Activated T-cell treated with anti-CD3 and anti-CD28 coated beads for 4 hours (primary cell): ENCODE data around the gene XRCC4.

Experiments used
- DNase-seq: peaks from one replicate; pipeline ENCODE4 v3.0.0-alpha.2; 2020

The XRCC4 gene

DNA sequence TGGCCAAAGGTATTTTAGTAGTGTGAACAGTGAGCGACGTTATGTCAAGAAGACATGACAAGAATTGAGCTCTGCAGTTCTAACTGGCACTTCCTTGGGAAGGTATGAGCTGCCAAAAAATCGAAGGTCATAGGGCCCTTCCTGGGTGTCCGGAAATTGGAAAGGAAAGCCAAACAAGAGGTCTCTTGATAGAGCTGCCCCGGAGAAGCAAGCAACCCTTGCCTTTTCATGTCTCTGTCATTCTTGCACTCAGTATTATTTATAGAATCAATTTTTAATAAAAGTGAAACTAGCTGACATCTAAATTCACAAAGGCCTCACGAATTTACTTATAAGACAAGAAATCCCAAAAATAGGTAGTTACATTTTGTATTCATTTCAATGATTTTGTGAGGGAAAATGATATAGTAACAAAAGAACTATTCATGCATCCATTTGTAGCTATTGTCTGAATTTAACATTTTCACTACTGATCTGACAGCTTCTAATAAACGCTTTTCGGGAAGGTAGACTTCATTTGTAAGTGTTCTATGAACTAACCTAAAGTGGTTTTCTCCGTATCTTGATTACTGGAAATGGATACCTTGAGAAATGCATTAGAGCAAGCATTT is 280.4 kb downstream of the XRCC4 start:
- DNase-seq, result no peak

DNA sequence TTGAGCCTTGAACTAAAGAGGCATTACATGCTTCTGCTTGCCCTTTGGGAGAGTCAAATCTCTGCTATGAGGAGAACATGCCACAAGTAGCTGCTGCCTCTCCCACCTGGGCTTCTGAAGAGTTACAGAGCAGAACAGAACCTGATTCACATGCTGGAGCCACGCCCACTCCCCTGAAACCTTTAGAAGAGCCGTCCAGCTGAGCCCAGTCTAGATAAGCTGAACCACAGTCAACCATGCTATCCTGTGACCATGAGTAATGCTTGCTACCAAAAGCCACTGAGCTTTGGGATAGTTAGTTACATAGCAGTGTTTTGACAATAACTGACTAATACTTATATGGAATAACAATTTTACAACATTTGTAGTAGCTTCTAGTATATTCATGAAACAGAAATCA is 283.2 kb downstream of the XRCC4 start:
- no peak for DNase-seq

DNA sequence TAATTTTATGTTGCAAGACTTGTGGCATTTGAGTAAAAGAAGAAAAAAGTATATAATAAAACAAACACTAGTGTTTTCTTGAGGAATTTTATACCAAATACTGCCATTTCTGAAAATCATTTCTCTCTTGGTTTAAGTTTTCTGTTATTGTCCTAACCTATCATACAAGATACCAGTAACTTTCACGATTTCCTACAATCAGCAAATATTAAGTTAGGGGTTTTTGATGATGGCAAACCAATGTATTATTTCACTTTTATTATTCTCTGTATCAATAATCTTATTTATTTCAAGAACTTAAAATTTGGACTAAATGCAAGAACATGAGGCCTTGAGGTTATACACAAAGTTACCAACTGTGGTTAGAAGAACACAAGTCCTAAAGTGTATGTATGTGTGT is 285.2 kb downstream of the XRCC4 start:
- no peak for DNase-seq

DNA sequence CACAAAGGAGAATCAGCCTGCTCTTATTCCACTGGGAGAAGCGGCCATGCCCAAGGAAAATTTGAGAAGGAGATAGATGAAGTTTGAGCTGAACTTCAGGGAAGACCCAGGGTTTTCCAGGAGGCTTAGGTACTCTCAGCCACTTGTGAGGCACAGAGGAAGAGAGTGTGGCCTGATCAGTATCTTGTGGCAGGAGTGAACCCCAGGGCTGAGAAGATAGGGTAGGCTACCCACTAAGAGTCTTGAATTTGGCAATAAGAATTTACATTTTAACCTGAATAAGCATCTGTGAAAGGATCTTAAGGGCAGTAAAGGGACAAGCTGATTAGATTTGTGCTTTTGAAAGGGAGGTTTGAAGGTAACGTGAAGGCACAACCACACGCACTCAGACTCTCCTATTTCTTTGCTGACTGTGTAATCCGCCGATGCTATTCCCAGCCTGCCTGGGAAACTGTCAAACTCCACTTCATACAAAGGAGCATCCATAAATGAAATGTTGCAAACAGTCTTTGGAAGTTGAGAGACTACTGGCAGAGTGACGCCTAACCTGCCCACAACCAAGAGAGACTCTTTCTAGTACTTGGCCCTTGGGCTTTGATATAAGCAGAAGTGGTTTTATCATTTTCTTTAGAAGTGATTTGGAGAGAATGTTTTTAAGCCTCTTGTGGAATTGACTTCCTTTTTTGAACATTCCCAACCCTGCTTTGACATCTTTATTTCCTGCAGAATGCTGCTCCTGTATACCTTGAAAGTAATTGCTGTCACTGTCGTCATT is 286.0 kb downstream of the XRCC4 start:
- no peak for DNase-seq

DNA sequence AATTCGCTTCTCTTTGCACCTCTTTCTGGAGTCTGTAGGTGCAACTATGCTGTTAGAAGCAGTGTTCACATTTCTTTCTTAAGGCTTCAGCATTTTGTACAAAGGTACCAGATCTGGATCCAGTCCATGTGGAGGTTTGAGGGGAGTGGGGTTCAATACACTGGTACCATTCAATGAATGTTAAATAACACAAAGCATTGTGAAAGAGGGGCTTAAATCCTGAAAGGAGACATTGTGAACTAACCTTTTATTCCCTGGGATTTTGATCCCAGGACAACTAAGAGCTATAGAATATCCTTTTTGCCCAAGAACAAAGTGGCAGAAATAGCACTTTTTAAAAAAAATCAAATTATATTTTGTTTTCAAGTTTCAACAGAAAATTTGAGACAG is 286.5 kb downstream of the XRCC4 start:
- DNase-seq, result no peak

DNA sequence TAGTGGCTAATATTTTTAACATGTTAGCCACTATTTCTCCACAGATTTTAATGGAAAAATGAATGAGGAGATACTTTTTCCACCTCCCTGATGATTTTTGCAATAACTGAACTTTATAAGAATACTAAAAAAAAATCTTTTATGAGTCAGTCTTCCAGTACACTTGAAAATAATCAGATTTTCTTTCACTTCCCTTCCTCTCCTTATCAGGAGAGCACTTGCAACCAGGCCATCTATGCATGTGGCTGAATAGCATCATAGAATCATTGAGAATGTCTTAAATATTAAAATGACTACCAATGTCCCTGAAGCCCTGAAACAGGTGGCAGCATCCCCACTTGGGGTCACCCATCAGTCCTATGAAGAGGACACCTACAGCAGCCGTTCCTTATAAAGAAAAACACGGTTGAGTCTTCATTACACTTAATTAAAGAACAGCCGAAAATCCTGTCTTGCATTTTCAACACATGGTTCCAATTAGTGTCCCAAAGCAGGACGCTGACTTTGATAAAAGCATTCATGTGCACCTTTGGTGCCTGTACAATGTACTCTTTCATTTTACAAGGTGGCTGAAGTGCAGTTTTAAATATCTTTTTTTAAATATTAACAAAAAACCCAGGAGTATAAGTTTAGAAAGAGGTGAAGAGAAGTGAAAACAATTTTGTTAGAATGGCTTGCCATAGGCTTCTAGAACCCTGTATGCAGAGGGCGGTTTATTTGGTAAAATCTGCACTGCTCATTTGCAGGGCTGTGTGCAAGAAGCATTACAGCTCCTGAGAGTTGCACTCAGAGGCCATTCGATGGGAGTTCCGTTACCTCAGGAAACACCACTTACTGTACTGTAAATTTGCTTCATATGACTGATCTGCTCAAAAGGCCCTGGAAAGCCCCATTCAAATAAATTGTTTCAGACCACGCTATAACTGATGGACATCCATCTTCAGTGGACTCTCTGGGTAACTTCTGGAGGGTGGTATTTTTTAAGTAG is 287.3 kb downstream of the XRCC4 start:
- DNase-seq, result no peak

DNA sequence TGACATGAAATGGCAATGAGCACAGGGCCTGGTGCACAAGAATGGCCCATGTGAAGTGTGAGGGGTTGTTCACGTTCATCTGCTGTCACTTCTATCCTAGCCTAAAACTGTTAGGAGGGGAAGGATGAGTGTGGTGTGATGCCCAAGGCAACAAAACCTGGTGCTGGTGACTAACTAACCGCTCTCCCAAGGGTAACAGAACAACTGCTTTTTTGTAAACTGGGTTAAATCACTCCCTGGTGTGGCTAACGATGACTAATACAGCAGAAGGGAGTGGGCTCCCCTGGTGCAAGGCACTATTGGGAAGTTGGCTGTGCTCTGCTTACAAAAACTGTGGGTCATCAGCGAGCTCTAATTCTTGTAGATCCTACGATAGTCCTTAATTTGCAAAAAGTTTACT is 291.0 kb downstream of the XRCC4 start:
- DNase-seq, result no peak

DNA sequence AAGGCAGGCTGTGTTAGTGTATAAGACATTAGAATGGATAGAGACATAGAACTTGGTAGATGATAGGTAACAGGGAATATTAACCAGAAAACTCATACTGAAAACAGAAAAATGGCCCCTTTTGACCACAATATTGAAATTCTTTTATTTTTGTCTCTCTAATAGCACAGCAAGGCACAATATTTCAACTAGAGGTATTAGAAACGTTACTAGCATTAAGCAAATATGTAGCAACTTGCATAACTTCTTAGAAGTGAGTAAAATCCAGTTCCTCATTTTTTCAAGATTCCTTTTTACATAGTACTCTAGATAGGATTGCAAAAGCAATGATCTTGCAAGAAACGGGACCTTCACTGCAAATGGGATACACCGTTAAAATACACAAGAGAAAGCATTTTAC is 291.5 kb downstream of the XRCC4 start:
- no peak for DNase-seq

DNA sequence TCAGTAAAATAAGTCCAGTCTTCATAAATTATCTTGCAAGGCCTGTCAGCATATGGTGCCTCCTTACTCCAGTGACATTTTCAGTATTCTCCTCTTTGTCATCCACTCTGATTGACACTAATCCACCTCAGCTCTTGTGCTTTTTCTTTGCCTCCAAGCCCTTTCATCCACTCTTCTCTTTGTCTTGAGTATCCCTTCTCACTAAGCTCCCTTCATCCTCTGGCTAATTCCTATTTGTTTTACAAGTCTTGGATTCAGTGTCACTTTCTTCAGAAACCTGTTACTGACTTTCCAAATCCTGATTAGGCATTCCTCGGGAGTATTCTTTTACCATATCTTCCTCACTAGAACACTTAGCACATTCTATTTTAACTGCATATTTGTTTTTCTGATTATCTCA is 293.6 kb downstream of the XRCC4 start:
- DNase-seq, result no peak

DNA sequence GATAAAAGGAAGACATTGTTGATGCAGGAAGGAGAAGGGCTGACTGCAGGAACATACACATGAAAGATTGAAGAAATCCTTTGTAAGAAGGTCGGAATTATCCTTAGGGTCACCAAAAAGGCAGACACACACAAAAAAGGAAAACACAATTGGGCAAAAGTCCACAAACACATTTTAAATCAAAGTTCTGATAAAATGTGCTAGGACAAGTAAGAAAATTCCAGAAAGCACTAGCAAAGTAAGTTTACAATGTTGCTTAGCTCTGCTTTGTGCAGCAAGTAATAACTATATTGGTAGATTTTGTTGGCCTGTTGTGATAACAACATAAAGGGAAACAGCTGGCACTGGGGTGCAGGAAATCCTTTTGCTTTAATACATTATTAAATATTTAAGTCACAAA is 294.4 kb downstream of the XRCC4 start:
- DNase-seq, result no peak

DNA sequence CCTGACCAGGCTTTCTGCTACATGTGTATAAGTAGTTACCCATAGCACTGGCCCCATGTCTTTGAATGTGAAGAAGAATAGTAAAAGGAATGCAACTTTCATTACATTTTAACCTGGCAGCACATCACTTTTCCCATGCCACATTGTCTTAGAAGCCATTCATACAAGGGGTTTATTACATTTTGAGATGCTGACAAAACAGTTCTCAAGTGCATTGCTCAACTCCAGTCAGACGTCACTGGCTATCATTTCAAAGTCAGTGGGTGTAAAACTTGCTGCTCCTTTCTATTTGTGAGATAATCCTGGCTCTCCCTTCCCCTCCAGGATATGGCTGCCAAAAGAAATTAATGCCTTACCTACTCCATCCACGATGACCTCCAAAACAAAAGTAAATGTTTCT is 297.2 kb downstream of the XRCC4 start:
- no peak for DNase-seq

DNA sequence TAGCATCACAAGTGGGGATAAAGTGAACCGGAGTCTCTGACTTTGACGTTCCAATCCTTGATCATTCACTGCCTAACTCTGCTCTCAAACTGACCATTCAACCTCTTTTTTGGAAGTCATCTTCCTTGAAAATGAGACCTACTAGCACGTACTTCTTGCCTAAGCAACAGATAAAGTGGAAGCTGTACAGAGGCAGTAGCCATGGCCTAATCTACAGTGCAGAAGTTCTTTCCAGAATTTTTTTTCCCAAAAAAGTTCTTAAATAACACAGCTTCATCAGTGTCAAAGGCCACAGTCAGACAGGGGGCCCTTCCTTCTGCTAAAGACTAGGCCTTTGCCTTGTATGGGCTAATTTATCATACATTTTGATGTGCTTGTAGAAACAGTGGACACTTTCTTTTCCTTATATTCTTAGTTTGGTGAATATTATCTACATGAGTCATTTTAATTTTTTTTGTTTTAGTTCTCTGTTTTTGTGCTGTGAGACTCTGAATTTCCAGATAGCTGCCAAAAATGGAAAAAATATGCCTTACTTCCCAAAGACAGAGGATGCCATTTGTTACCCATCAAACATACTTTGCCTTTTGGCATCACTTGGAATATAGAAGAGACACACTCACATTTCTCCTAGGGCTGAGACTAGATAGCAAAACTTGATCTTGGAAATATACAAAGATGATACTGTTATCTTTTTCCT is 297.9 kb downstream of the XRCC4 start:
- no peak for DNase-seq

DNA sequence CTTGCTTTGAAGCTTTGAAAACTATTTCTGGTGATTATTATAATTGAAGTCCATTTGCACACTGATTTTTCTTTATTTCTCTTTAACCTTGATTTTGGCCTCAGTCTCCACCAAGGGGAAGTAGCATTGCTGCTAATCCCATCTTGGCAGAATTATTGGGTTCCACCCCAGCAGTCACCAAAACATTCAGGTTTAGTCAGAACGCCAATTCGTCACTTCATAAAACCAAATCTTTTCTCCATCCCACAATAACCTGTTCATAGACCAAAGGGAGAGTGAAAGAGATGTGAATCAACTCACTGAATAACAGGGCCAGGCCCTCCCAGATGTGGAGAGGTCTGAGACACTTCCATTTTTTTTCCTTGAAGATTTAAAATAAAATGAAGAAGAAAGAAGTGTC is 299.1 kb downstream of the XRCC4 start:
- no peak for DNase-seq

DNA sequence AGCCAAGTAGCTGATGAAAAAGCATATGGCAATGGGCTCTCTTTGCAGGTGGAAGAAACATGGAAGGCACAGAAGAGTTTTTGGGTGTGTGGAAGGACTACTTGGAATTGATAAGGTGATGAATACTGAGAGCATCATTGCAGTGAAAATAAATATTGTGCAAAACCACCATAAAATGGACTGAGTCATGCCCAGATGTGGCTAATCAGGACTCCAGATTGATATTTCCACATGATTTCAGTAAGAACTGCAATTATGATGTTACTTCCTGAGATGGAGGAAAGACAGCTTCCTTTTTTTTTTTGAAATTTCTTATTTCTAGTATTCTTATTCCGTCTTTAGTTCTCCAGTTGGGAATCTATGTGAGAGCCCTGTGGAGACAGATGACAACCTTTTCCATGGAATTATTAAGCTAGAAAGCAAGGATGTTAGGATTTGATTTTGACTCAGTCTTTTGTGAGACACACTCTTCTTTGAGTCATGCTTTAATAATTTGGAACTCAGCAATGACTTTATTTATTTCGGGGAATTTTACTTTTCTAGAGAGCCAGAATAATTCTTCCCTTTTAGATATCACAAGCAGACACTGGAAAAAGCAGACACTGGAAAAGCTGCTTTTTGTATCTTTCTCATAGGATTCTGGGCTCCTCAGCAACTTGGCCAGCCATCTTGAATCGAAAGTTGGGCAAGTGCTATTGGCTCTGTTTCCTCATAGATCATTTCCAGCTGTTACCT is 300.0 kb downstream of the XRCC4 start:
- DNase-seq, result no peak

DNA sequence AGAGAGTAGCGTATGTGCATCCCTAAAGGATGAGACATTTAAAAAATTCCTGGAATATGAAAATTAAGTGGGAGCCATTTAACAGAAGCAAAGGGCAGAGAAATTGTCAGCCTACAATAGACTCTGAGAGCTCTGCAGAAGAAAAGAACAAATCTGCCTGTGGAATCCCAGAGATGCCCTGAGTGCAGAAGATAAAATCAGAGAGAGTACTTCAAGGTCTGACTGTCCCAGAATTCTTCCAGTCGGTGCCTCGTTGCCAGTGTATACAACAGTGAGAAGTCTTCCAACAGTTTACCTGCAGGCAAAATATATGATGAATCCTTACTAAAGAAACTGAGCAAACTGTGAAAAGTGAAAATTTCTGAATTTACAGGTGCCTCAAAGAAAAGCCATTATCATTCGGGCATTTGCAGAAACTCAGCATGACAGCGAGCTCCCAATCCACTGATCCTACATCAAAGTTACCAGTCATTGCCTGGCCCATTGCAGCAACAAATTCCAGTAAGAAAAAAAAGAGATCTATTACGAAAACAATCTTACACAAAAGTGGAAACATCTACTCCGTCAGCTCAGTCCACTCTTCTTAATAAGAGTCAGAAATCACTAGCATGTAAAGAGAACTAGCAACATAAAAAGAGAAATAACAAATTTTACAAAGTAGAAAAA is 301.4 kb downstream of the XRCC4 start:
- DNase-seq, result no peak

DNA sequence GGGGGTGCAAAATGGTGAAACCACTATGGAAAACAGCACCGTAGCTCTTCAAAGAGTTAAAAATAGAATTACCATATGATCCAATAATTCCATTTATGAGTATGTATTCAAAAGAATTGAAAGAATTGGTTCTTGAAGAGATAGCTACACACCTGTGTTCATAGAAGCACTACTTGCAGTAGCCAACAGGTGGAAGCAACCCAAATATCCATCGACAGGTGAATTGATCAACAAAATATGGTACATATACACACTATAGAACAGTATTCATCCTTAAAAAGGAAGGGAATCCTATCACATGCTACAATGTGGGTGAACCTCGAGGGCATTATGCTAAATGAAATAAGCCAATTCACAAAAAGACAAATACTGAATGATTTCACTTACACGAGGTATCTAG is 308.5 kb downstream of the XRCC4 start:
- no peak for DNase-seq

DNA sequence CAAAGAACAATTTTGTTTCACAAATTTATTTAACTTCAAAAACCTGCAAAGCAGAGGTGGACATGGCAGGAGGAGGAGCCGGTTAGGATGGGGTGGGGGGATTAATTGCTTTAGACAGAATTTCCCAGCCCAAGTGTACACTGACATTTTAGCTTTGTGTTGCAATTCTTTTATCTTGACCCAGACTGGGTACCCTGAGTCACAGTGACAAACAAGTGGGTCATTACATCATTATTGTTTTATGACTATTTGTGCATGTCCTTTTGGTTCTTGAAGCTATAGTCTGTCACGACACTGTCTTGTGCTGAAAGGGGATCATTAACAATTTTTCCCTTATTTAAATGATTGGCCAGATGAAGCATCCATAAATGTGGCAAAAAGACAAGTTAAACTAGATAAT is 309.7 kb downstream of the XRCC4 start:
- no peak for DNase-seq

DNA sequence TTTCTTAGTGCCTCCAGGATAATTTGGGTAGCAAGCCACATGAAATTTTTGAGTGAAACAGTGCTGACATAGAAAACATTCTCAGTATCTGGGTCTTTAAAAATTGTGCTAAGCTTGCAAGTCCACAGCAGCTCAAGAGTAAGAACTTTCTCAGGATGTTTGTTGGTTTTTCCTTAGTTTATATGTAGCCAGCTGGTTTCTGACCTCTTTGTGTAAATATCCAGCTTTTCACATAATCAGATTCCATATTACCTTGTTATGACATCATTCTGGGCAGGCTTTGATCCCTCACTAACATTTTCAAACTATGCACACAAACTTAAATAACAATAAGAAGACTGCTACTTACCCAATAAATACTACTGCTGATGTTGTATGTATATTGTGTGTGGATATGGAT is 311.3 kb downstream of the XRCC4 start:
- no peak for DNase-seq

DNA sequence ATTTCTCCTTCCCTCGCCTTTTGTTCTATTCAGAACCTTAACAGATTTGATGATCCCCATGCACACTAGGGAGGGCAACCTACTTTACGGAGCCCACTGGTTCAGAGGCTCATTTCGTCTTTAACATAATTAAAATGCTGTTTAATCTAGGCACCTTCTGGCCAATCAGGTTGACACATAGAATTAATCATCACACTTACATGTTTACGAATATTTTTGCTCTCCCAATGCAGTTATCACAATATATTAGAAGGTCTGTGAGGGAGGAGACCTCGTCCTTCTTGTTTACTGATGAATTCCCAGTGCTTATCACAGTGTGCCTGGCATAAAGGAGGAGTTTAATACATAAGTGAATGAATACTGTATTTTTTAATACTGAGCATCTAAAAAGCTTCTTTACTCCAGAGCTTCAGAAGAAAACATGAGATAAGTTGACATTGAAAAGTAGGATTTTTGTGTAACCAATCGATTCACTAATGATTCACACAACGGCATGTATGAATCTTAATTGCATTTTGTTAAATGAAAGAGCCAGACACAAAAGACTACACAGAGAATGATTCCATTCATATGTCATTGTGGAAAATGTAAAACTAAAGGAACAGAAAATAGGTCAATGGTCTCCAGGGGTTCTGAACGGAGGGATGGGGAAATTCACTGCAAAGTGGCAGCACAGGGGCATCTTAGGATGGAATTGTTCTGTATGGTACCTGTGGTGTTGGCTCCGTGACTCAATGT is 315.6 kb downstream of the XRCC4 start:
- no peak for DNase-seq

DNA sequence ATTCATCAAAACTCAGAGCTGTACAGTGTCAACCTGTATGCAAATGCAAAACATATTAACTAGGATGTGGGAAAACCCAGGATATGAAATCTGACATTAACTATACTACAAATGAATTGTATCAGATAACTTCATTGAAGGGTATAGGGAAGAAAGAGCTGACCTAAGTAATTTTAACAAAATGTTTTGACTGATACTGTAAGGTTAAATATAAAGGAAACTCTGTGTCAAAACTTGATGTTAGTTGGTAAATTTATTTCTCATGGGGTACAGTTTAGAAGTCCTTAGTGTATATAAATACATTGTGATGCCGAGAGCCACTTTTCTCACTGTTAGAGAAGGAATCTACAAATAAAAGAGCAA is 316.1 kb downstream of the XRCC4 start:
- DNase-seq, result no peak

DNA sequence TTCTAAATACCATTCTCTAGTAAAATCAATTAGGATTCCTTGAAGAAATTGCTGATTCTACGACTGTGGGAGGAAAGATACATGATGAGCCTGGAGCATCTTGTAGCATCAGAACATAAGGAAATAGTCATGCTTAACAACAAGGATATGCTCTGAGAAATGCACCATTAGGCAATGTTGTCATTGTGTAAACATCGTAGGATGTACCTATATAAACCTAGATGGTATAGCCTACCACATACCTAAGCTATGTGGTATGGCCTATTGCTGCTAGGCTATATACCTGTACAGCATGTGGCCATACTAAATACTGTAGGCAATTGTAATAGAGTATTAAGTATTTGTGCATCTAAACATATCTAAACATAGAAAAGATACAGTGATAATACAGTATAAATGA is 316.8 kb downstream of the XRCC4 start:
- no peak for DNase-seq
